HG03378 (cell line): ENCODE results near the gene CHST13.

Experiments used
- ATAC-seq: cut with Tn5 transposase; IDR thresholded peaks from one replicate; pipeline ENCODE4 v1.9.1; 2021; ENCODE audit warnings: mild to moderate bottlenecking, moderate library complexity; ENCODE audit not compliant: unreplicated experiment

CHST13 gene

GRCh38 chr3:126487151-126487771 is 36.7 kb upstream of the CHST13 start:
- ATAC-seq, result no peak

- no peak for ATAC-seq
Observed at GRCh38 chr3:126488185-126488584, 35.8 kb upstream of the CHST13 start.

GRCh38 chr3:126488886-126489569 is 34.9 kb upstream of the CHST13 start:
- no peak for ATAC-seq

- no peak for ATAC-seq
Observed at GRCh38 chr3:126490619-126491018, 33.3 kb upstream of the CHST13 start.

GRCh38 chr3:126491221-126492013 is 32.5 kb upstream of the CHST13 start:
- no peak for ATAC-seq

- no peak for ATAC-seq
Observed at GRCh38 chr3:126493051-126493450, 30.9 kb upstream of the CHST13 start.

GRCh38 chr3:126493739-126494138 is 30.2 kb upstream of the CHST13 start:
- ATAC-seq, result no peak

- ATAC-seq, result no peak
Observed at GRCh38 chr3:126494204-126494969, 29.6 kb upstream of the CHST13 start.

GRCh38 chr3:126494970-126495230 is 29.1 kb upstream of the CHST13 start:
- no peak for ATAC-seq

GRCh38 chr3:126495786-126496185 is 28.2 kb upstream of the CHST13 start:
- no peak for ATAC-seq

GRCh38 chr3:126496894-126497850 is 26.8 kb upstream of the CHST13 start:
- no peak for ATAC-seq

- no peak for ATAC-seq
Observed at GRCh38 chr3:126497956-126498355, 26.0 kb upstream of the CHST13 start.

GRCh38 chr3:126498461-126498860 is 25.5 kb upstream of the CHST13 start:
- no peak for ATAC-seq

- no peak for ATAC-seq
Observed at GRCh38 chr3:126498929-126499328, 25.0 kb upstream of the CHST13 start.

GRCh38 chr3:126499401-126499800 is 24.6 kb upstream of the CHST13 start:
- ATAC-seq, result no peak

GRCh38 chr3:126500016-126500415 is 23.9 kb upstream of the CHST13 start:
- no peak for ATAC-seq

GRCh38 chr3:126501054-126501453 is 22.9 kb upstream of the CHST13 start:
- ATAC-seq, result no peak

GRCh38 chr3:126501736-126502135 is 22.2 kb upstream of the CHST13 start:
- no peak for ATAC-seq

- no peak for ATAC-seq
Observed at GRCh38 chr3:126502656-126503055, 21.3 kb upstream of the CHST13 start.

- ATAC-seq, result no peak
Observed at GRCh38 chr3:126503701-126504100, 20.3 kb upstream of the CHST13 start.
